Hepatic stellate cell (primary cell): ENCODE results near the gene KLHL20.
A peak's percentile ranks its signal among the peaks of the same experiment; 100 is the strongest.
"Not testable (repeated sequence)": the region's sequence is repeated elsewhere in the genome, so short reads cannot be mapped to it uniquely, and the experiment has no call there.

Experiments
- DNase-seq: peaks from one replicate; pipeline ENCODE4 v3.0.0; 2011; ENCODE audit warnings: low spot score

The KLHL20 gene

GRCh38 chr1:173714759-173715537, at the start of gene KLHL20:
Gene KLHL20 (plus strand): TSS chr1:173714981. CDS start chr1:173716044, 1,063 bp downstream.
- peak; percentile 83 for DNase-seq

DNA sequence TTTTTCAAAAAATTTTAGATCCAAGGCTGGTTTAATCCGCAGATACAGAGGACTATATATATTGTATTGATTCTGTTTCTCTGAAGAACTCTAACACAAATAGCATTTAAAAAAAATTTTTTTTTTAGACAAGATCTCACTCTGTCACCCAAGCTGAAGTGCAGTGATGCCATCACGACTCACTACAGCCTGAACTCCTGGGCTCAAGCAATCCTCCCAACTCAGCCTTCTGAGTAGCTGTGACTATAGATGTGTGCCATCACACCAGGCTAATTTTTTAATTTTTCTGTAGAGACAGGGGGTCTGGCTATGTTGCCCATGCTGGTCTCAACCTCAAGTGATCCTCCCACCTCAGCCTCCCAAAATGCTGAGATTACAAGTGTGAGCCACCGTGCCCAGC, 48.1 kb upstream of the KLHL20 start:
- no peak for DNase-seq

- DNase-seq, result peak; percentile 9
These were observed 45.3 kb upstream of the KLHL20 start, which contains the start of gene ANKRD45 for GRCh38 chr1:173669491-173669941. Gene ANKRD45 (minus strand): TSS chr1:173669851. CDS start chr1:173659418, 10,433 bp downstream.

- not testable (repeated sequence) for DNase-seq
These were observed 40.3 kb upstream of the KLHL20 start for GRCh38 chr1:173674496-173674895.

GRCh38 chr1:173680152-173680551, 34.6 kb upstream of the KLHL20 start:
- DNase-seq, result not testable (repeated sequence)

- no peak for DNase-seq
These were observed 32.6 kb upstream of the KLHL20 start for GRCh38 chr1:173682184-173682583.

DNA sequence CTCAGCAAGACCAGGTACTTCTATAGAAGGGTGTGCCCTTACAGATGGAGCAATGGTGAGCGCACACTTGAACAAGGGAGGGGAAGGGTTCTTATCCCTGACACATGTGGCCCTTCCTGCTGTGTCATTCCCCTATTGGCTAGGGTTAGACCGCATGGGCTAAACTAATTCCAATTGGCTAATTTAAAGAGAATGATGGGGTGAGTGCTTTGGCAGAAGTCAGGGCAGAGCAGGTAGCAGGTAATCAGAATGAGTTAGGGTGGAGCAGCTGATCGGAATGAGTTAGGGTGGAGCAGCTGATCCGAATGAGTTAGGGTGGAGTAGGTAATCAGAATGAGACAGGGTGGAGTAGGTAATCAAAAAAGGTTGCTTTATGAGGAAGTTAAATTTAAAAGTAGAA, 30.9 kb upstream of the KLHL20 start:
- not testable (repeated sequence) for DNase-seq

DNA sequence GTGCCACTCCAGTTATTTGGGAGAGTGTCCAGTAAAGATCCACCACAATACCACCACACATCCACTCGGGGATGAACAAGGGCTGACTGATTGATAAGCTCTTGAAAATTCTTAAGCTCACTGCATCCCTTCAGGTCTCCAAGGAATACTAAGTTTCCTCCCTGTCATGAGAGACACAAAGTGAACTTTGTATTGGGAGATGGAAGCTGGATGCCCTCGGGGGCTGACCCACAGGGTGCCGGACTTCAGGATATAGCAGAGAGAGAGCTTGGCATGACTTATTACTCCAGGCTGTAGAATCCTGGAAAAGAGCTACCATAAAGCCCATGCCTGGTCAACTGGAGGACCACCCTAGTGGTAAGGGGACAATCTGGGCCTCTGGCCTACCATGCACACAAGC, 29.7 kb upstream of the KLHL20 start:
- not testable (repeated sequence) for DNase-seq

DNA sequence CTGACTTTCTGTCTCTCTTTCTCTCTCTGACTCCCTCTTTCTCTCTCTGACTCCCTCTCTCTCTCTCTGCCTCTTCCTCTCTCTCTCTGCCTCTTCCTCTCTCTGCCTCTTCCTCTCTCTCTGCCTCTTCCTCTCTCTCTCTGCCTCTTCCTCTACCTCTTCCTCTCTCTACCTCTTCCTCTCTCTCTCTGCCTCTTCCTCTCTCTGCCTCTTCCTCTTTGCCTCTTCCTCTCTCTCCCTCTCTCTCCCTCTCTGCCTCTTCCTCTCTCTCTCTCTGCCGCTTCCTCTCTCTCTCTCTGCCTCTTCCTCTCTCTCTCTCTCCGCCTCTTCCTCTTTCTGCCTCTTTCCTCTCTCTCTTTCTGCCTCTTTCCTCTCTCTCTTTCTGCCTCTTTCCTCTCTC, 26.5 kb upstream of the KLHL20 start:
- DNase-seq, result no peak

DNA sequence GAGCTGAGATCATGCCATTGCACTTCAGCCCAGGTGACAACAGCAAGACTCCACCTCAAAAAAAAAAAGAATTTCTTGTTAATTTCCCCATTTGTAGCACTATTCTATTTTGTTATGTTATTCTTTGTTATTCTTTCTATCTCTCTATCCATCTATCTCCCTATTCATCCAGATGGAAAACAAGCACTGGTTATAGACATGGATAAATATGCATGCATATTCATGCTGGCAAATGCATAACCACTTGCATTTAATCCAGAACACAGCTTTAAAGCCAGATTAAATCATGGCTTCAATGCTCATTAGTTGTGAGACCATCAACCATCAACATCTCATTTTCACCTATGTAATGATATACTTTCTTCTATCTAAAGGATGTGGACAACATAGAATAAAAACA, 21.5 kb upstream of the KLHL20 start:
- no peak for DNase-seq

GRCh38 chr1:173701299-173701698, 13.5 kb upstream of the KLHL20 start:
- DNase-seq, result not testable (repeated sequence)

DNA sequence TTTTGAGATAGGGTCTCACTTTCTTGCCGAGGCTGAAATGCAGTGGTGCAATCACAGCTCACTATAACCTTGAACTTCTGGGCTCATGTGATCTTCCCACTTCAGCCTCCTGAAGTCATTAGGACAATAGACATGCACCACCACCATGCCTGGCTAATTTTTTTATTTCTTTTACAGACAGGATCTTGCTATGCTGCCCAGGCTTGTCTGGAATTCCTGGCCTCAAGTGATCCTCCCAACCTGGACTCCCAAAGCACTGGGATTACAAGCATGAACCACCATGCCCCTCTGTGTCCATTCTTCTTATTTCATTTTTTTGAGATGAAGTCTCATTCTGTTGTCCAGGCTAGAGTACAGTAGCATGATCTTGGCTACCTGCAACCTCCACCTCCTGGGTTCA, 12.0 kb upstream of the KLHL20 start:
- no peak for DNase-seq

GRCh38 chr1:173705117-173705516, 9.7 kb upstream of the KLHL20 start:
- DNase-seq, result no peak

- no peak for DNase-seq
These were observed 6.0 kb upstream of the KLHL20 start for GRCh38 chr1:173708787-173709186.

DNA sequence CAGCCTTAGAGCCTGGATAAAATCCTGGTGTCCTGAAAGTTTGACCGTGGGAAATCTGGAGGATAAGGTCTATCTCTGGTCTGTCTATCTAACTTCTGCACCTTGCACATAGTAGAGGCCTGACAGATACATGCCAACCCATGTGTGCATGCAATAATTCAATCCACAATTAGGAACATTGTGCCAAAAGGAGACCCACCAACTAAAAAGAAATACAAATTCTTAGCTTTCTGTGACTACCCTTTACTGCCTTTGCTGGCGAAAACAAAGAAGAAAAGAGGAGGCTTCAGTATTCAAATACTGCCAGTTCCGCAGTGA, 381 bp upstream of the KLHL20 start:
- no peak for DNase-seq

DNA sequence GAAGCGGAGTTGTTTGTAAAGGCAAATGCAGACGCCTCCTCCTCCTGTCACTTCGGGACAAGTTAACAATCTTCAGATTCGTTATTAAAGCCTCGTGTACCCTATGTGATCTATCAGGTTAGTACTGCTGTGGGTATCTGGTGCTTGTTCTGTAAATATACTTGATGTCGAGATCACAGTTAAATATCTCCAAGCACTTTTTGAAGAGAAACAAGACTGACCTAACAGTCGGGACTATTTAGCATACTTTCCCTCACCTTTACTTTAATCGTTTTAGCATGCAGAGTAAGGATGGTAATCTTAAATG, 710 bp downstream of the KLHL20 start:
- DNase-seq, result no peak

DNA sequence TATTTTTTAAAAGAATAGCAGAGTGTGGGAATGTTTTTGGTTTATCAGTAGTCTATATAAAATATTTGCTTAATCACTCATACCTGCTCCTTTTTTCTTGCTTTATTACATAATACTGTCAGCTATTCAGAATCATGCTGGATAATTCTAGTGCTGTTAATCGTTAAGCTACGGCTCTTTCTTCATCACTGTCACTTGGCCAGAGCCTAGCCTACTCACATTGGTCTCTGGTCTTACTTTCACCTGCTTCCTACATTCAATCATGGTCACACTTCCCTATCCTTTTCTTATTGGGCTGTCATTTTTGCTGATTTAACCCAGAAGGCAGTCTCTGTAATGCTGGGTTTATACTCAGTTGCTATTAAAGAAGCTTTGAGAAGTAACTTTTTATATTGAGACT, 2.5 kb downstream of the KLHL20 start:
- DNase-seq, result no peak

DNA sequence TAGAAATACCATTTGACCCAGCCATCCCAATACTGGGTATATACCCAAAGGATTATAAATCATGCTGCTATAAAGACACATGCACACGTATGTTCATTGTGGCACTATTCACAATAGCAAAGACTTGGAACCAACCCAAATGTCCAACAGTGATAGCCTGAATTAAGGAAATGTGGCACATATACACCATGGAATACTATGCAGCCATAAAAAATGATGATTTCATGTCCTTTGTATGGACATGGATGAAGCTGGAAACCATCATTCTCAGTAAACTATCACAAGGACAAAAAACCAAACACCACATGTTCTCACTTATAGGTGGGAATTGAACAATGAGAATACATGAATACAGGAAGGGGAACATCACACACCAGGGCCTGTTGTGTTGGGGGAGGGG, 16.6 kb downstream of the KLHL20 start:
- DNase-seq, result not testable (repeated sequence)

- DNase-seq, result no peak
These were observed 19.1 kb downstream of the KLHL20 start for GRCh38 chr1:173733912-173734311.

DNA sequence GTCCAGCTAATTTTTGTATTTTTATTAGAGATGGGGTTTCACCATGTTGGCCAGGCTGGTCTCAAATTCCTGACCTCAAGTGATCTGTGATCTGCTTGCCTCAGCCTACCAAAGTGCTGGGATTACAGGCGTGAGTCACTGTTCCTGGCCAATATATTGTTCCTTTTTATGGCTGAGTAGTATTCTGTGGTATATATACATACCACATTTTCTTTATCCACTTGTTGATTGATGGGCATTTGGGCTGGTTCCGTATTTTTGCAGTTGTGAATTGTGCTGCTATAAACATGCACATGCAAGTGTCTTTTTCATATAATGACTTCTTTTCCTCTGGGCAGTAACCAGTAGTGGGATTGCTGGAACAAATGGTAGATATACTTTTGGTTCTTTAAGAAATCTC, 21.3 kb downstream of the KLHL20 start:
- DNase-seq, result not testable (repeated sequence)

- no peak for DNase-seq
These were observed 27.6 kb downstream of the KLHL20 start for GRCh38 chr1:173742203-173742886.

GRCh38 chr1:173744651-173745050, 29.9 kb downstream of the KLHL20 start:
- no peak for DNase-seq

DNA sequence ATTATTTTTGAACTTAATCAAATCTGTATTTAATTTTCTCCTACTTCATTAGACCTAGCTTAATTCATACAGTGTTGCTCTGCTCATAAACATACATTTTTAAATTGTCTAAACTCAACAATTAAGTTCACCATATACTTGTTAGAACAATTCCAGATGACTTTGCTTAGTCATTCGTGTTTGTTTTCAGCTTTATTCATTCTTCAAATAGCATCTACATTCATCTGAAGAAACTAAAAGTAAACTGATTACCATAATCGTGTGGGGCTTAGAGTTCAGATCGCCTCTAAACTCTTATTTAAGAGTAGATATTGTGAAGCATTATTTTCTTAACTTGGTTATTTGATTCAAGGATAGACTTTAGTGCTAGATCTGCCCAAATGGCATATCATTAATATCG, 34.4 kb downstream of the KLHL20 start:
- no peak for DNase-seq

DNA sequence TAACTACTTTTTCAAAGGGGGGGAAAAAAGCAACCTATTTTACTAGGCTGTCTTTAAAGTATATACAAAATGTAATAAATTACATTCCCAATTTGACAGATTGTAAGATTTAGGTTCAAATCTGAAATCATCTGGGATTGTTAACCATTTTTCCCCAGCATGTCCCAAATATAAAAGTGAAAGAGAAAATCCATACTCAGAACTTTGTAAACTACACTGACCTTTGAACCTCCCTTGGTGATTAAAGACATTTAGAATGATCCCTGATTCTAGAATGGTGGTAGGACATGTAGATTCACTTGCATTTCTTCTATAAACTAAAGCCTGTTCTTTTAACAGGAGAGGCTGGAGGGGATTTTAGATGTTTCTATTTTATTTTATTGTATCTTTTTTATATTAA, 39.0 kb downstream of the KLHL20 start:
- DNase-seq, result no peak
